HCT116 (cell line): ENCODE data around the gene KLK6.

Source experiments
- CEBPB ChIP-seq: IDR thresholded peaks from 2 replicates; pipeline ENCODE4 v1.6.1; 2012; ENCODE audit warnings: low read depth
- EGR1 ChIP-seq: IDR thresholded peaks from 2 replicates; pipeline ENCODE4 v1.6.1; 2012; ENCODE audit warnings: low read depth
- EZH2 ChIP-seq: fragments of 200-600 bp; sonication (generic); IDR thresholded peaks from 2 replicates; pipeline ENCODE4 v1.6.1; 2017; ENCODE audit warnings: antibody characterized with exemption, mixed run types
- EZH2phosphoT487 ChIP-seq: fragments of 200-600 bp; IDR thresholded peaks from 2 replicates; pipeline ENCODE4 v1.6.1; 2018; ENCODE audit warnings: antibody characterized with exemption, borderline replicate concordance
- POLR2A ChIP-seq: IDR thresholded peaks from 2 replicates; pipeline ENCODE4 v1.7.0; 2011; ENCODE audit warnings: borderline replicate concordance; ENCODE audit not compliant: insufficient read depth, insufficient read length; ENCODE audit errors: extremely low read depth
- POLR2AphosphoS5 ChIP-seq: IDR thresholded peaks from 2 replicates; pipeline ENCODE4 v1.6.1; 2011; ENCODE audit warnings: mild to moderate bottlenecking, low read depth, low read length, moderate library complexity
- RAD21 ChIP-seq: IDR thresholded peaks from 2 replicates; pipeline ENCODE4 v1.6.1; 2012; ENCODE audit warnings: low read depth, mild to moderate bottlenecking
- SIN3A ChIP-seq: IDR thresholded peaks from 2 replicates; pipeline ENCODE4 v1.6.1; 2012; ENCODE audit warnings: low read depth
- SP1 ChIP-seq: IDR thresholded peaks from 2 replicates; pipeline ENCODE4 v1.6.1; 2012; ENCODE audit warnings: low read depth
- SRF ChIP-seq: IDR thresholded peaks from 2 replicates; pipeline ENCODE4 v1.6.1; 2012; ENCODE audit warnings: low read depth
- ZNF274 ChIP-seq: fragments of 200-500 bp; sonication (Bioruptor generic); IDR thresholded peaks from 2 replicates; pipeline ENCODE4 v1.6.1; 2014; ENCODE audit warnings: mild to moderate bottlenecking, low read depth, low read length, inconsistent platforms
- TF ChIP-seq, protein P1 (sequence below), 3 experiments: fragments of 200-600 bp in 1 of 3; sonication (generic) in 1 of 3; IDR thresholded peaks in 2 of 3; conservative IDR thresholded peaks in 1 of 3; 2 replicates each; pipeline ENCODE4 v1.5.1; 2012 to 2017; ENCODE audit warnings: low read depth in 2 of 3, low read length in 2 of 3, antibody characterized with exemption in 1 of 3, borderline replicate concordance in 1 of 3, control low read depth in 1 of 3, mild to moderate bottlenecking in 1 of 3, mixed read lengths in 1 of 3, mixed run types in 1 of 3, moderate library complexity in 1 of 3; ENCODE audit not compliant: insufficient read depth in 1 of 3
- TF ChIP-seq, protein P2 (sequence below): IDR thresholded peaks from 2 replicates; pipeline ENCODE4 v1.6.1; 2012

DNA sequence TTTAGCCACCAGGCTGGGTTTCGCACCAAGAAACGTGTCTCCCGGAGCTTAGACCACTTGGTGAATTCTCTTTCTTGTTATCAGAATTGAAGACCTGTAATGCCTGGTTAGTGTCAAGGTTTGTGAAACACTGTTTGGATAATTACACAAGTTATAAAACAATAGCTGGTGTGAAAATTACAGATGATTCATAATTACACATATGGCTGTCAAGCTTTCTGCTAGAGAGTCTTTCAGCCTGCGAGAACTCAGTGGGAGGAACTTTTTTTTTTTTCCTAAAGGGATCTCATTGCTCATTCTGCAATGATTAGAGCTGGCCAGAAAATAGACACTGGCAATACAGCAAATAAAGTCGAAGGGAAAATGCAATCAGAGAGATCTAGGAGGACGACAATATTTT lies 44.8 kb downstream of the KLK6 start:
- TF ChIP-seq POLR2A = no peak
- no peak for TF ChIP-seq CEBPB
- TF ChIP-seq, protein P1, sequence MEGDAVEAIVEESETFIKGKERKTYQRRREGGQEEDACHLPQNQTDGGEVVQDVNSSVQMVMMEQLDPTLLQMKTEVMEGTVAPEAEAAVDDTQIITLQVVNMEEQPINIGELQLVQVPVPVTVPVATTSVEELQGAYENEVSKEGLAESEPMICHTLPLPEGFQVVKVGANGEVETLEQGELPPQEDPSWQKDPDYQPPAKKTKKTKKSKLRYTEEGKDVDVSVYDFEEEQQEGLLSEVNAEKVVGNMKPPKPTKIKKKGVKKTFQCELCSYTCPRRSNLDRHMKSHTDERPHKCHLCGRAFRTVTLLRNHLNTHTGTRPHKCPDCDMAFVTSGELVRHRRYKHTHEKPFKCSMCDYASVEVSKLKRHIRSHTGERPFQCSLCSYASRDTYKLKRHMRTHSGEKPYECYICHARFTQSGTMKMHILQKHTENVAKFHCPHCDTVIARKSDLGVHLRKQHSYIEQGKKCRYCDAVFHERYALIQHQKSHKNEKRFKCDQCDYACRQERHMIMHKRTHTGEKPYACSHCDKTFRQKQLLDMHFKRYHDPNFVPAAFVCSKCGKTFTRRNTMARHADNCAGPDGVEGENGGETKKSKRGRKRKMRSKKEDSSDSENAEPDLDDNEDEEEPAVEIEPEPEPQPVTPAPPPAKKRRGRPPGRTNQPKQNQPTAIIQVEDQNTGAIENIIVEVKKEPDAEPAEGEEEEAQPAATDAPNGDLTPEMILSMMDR (IDR thresholded peaks at IDR 0.05 in 2 of 3, conservative IDR thresholded peaks at IDR 0.05 in 1 of 3; ENCODE audit: borderline replicate concordance in 1 of 3, insufficient read depth in 1 of 3, low read depth in 2 of 3, low read length in 2 of 3) = no peak
- no peak for TF ChIP-seq EZH2phosphoT487
- TF ChIP-seq ZNF274 = no peak
- TF ChIP-seq EGR1 = no peak
- TF ChIP-seq SIN3A = no peak
- TF ChIP-seq SRF = no peak
- TF ChIP-seq POLR2AphosphoS5 = no peak
- no peak for TF ChIP-seq EZH2
- TF ChIP-seq RAD21 = no peak
- TF ChIP-seq, protein P2, sequence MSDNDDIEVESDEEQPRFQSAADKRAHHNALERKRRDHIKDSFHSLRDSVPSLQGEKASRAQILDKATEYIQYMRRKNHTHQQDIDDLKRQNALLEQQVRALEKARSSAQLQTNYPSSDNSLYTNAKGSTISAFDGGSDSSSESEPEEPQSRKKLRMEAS = no peak
- TF ChIP-seq SP1 = no peak
